Measurements from ENCODE around the gene MEIOSIN.

DNA sequence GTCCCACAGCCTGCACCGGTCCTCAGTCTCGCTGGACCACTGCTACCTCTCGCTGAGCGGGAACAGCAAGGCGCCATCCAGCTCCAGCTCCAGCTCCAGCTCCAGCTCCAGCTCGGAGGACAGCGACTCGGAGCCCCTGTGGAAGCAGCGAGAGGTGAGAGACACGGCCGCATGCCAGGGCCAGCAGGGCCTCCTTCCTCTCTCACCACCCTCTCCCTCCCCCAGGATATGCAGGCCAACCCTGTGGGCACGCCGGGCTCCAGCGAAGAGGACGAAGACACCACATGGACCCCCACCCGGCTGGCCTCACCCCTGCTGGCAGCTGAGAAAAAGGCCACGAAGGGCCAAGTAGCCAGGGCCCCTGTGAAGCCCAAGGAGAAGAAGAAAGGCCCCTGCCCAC, 28.5 kb downstream of the MEIOSIN start:
- TF ChIP-seq, protein P1, sequence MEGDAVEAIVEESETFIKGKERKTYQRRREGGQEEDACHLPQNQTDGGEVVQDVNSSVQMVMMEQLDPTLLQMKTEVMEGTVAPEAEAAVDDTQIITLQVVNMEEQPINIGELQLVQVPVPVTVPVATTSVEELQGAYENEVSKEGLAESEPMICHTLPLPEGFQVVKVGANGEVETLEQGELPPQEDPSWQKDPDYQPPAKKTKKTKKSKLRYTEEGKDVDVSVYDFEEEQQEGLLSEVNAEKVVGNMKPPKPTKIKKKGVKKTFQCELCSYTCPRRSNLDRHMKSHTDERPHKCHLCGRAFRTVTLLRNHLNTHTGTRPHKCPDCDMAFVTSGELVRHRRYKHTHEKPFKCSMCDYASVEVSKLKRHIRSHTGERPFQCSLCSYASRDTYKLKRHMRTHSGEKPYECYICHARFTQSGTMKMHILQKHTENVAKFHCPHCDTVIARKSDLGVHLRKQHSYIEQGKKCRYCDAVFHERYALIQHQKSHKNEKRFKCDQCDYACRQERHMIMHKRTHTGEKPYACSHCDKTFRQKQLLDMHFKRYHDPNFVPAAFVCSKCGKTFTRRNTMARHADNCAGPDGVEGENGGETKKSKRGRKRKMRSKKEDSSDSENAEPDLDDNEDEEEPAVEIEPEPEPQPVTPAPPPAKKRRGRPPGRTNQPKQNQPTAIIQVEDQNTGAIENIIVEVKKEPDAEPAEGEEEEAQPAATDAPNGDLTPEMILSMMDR (IDR thresholded peaks at IDR 0.05) = no peak
- TF ChIP-seq POLR2AphosphoS5 (IDR thresholded peaks at IDR 0.05) (no peak), POLR2A (IDR thresholded peaks at IDR 0.05) (no peak), EP300 (IDR thresholded peaks at IDR 0.05) (no peak)

Data from gastroesophageal sphincter (tissue), 3 donors.